Measurements from ENCODE around the gene ADCY5. TPM values are rescaled to one million over a fixed set of nuclear protein-coding genes. Genes with fewer than 3 reads are reported as not detected.

ADCY5 gene
- total RNA-seq, 1 donor from 2014 or later: 6.8 TPM

DNA sequence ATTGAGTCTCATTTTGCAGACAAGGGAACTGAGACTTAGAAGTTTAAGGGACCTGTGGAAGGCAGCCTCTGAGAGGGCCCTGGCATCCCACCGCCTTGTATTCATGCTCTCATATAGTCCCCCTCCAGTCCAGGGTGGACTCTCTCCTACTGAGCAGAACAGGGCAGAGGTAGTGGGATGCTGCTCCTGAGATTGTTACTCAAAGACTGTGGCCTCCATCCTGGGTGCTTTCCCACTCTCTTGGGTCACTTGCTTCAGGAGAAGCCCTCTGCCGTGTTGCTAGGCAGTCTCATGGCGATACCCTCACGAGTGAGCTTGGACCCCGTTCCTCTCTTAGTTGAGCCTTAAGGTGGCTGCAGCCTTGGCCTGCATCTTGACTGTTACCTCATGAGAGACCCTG, 22.2 kb upstream of the ADCY5 start:
- H3K9me3 Mint-ChIP-seq: no peaks in the 10 kb centered on the region
- H3K4me3 Mint-ChIP-seq: no peak overlapping the region
- DNase-seq (ENCODE audit: low spot score in 2 of 2, unreplicated experiment in 2 of 2): no peak
- H3K27me3 Mint-ChIP-seq (ENCODE audit: low read depth): peaks cover 53% of the 10 kb centered on the region
- H3K27ac Mint-ChIP-seq: no peak overlapping the region
- no peaks in the 10 kb centered on the region for H3K36me3 Mint-ChIP-seq
- H3K4me1 Mint-ChIP-seq: no peaks in the 10 kb centered on the region
- no peak for TF ChIP-seq CTCF (IDR thresholded peaks at IDR 0.05; ENCODE audit: unreplicated experiment)

GRCh38 chr3:123469323-123469995, 20.6 kb upstream of the ADCY5 start:
- no peak for DNase-seq (ENCODE audit: low spot score in 2 of 2, unreplicated experiment in 2 of 2)
- no peaks in the 10 kb centered on the region for H3K9me3 Mint-ChIP-seq
- H3K36me3 Mint-ChIP-seq: no peaks in the 10 kb centered on the region
- no peaks in the 10 kb centered on the region for H3K4me1 Mint-ChIP-seq
- no peak overlapping the region for H3K27ac Mint-ChIP-seq
- H3K4me3 Mint-ChIP-seq: no peak overlapping the region
- TF ChIP-seq CTCF (IDR thresholded peaks at IDR 0.05; ENCODE audit: unreplicated experiment): no peak
- H3K27me3 Mint-ChIP-seq (ENCODE audit: low read depth): peaks cover 52% of the 10 kb centered on the region

GRCh38 chr3:123467046-123467445, 18.2 kb upstream of the ADCY5 start:
- no peak overlapping the region for H3K27ac Mint-ChIP-seq
- H3K4me1 Mint-ChIP-seq: no peaks in the 10 kb centered on the region
- DNase-seq (ENCODE audit: low spot score in 2 of 2, unreplicated experiment in 2 of 2): no peak
- no peaks in the 10 kb centered on the region for H3K36me3 Mint-ChIP-seq
- H3K27me3 Mint-ChIP-seq (ENCODE audit: low read depth): peaks cover 68% of the 10 kb centered on the region
- TF ChIP-seq CTCF (IDR thresholded peaks at IDR 0.05; ENCODE audit: unreplicated experiment): no peak
- H3K9me3 Mint-ChIP-seq: no peaks in the 10 kb centered on the region
- no peak overlapping the region for H3K4me3 Mint-ChIP-seq

GRCh38 chr3:123464211-123464610, 15.3 kb upstream of the ADCY5 start:
- H3K4me3 Mint-ChIP-seq: no peak overlapping the region
- no peak overlapping the region for H3K27ac Mint-ChIP-seq
- TF ChIP-seq CTCF (IDR thresholded peaks at IDR 0.05; ENCODE audit: unreplicated experiment): no peak
- peaks cover 65% of the 10 kb centered on the region for H3K27me3 Mint-ChIP-seq (ENCODE audit: low read depth)
- no peaks in the 10 kb centered on the region for H3K36me3 Mint-ChIP-seq
- DNase-seq (ENCODE audit: low spot score in 2 of 2, unreplicated experiment in 2 of 2): no peak
- no peaks in the 10 kb centered on the region for H3K4me1 Mint-ChIP-seq
- no peaks in the 10 kb centered on the region for H3K9me3 Mint-ChIP-seq

DNA sequence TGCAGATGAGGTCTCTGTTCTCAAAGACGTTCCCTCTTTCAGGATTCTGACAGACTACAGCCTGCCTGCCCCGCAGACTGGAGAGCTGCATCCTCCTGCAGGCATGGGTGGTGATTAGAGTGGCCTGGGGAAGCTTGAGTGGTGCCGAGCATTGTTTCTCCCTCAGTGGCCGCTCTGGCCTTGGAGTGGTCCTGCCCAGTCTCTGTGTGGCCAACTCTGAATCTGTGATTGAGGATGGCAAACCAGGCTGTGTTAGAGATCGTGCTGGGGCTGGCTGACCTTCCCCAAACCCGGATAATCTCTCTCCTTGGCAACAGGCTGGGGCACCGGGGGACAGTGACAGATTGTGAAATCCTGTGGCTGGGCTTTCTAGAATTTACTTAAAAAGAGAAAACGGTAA, 11.0 kb upstream of the ADCY5 start:
- DNase-seq (ENCODE audit: low spot score in 2 of 2, unreplicated experiment in 2 of 2): no peak
- Mint-ChIP-seq H3K27ac (no peak overlapping the region), H3K36me3 (no peaks in the 10 kb centered on the region), H3K4me3 (no peak overlapping the region), H3K9me3 (no peaks in the 10 kb centered on the region), H3K4me1 (no peaks in the 10 kb centered on the region), H3K27me3 (ENCODE audit: low read depth) (peaks cover 69% of the 10 kb centered on the region)
- TF ChIP-seq CTCF (IDR thresholded peaks at IDR 0.05; ENCODE audit: unreplicated experiment): no peak

- TF ChIP-seq CTCF (IDR thresholded peaks at IDR 0.05; ENCODE audit: unreplicated experiment): no peak
- no peak overlapping the region for H3K4me3 Mint-ChIP-seq
- H3K9me3 Mint-ChIP-seq: no peaks in the 10 kb centered on the region
- no peak overlapping the region for H3K27ac Mint-ChIP-seq
- no peak for DNase-seq (ENCODE audit: low spot score in 2 of 2, unreplicated experiment in 2 of 2)
- peaks cover 3% of the 10 kb centered on the region for H3K4me1 Mint-ChIP-seq
- peaks cover 68% of the 10 kb centered on the region for H3K27me3 Mint-ChIP-seq (ENCODE audit: low read depth)
- H3K36me3 Mint-ChIP-seq: no peaks in the 10 kb centered on the region
Measured at GRCh38 chr3:123458255-123458654, 9.4 kb upstream of the ADCY5 start.
